Vagina (tissue), 2 donors: Measurements from ENCODE around the gene CFAP74. TPM values are rescaled to one million over a fixed set of nuclear protein-coding genes. Genes with fewer than 3 reads are reported as not detected.

ENCODE experiments used
- DNase-seq, 2 donors: peaks; one replicate each; pipeline ENCODE4 v3.0.0-alpha.2; 2017; ENCODE audit errors: extremely low spot score in 2 of 2
- H3K27ac ChIP-seq: fragments of 200-600 bp; sonication (generic); one replicate; pipeline ENCODE4 v1.5.1; 2019
- H3K27me3 ChIP-seq: fragments of 200-600 bp; sonication (generic); one replicate; pipeline ENCODE4 v1.5.1; 2019
- H3K36me3 ChIP-seq, 2 donors: fragments of 200-600 bp; sonication (generic); one replicate each; pipeline ENCODE4 v1.5.1; 2017 to 2019
- H3K4me1 ChIP-seq: fragments of 200-600 bp; sonication (generic); one replicate; pipeline ENCODE4 v1.5.1; 2019
- H3K4me3 ChIP-seq, 2 donors: fragments of 200-600 bp; sonication (generic); 1 replicate in 1 of 2; 2 replicates in 1 of 2; pipeline ENCODE4 v1.5.1; 2016 to 2019
- H3K9me3 ChIP-seq: fragments of 200-600 bp; sonication (generic); one replicate; pipeline ENCODE4 v1.5.1; 2019
- POLR2A ChIP-seq, 2 donors: fragments of 450-650 bp; IDR thresholded peaks; one replicate each; pipeline ENCODE4 v1.6.1; 2017; ENCODE audit warnings: antibody characterized with exemption in 2 of 2, mild to moderate bottlenecking in 2 of 2, moderate library complexity in 2 of 2
- POLR2AphosphoS5 ChIP-seq, 2 donors: sonication (generic); formaldehyde crosslinking; IDR thresholded peaks; one replicate each; pipeline ENCODE4 v1.9.0; 2017; ENCODE audit warnings: antibody characterized with exemption in 2 of 2, mild to moderate bottlenecking in 2 of 2, low read depth in 1 of 2; ENCODE audit not compliant: insufficient read depth in 1 of 2
- intact Hi-C: fragments of 100-400 bp; cut with DNase I; formaldehyde crosslinking; loops from one replicate; pipeline ENCODE4 v1.15.1; 2023
- total RNA-seq: library from RNA; depleted of rRNA; stranded (reverse); fragments of >200 nt; gene quantifications from one replicate; pipeline ENCODE4 v1.2.3, GENCODE V29; 2016
- TF ChIP-seq, protein P1 (sequence below), 3 experiments: fragments of 450-650 bp in 2 of 3; fragments of 200-600 bp in 1 of 3; sonication (generic) in 1 of 3; IDR thresholded peaks; one replicate each; pipeline ENCODE4 v1.5.1; 2017 to 2019; ENCODE audit warnings: antibody characterized with exemption in 3 of 3, mild to moderate bottlenecking in 2 of 3, moderate library complexity in 2 of 3

Gene CFAP74
- total RNA-seq, 1 donor from 2014 or later = not detected

- TF ChIP-seq POLR2A (IDR thresholded peaks at IDR 0.05) = no peak
- TF ChIP-seq, protein P1, sequence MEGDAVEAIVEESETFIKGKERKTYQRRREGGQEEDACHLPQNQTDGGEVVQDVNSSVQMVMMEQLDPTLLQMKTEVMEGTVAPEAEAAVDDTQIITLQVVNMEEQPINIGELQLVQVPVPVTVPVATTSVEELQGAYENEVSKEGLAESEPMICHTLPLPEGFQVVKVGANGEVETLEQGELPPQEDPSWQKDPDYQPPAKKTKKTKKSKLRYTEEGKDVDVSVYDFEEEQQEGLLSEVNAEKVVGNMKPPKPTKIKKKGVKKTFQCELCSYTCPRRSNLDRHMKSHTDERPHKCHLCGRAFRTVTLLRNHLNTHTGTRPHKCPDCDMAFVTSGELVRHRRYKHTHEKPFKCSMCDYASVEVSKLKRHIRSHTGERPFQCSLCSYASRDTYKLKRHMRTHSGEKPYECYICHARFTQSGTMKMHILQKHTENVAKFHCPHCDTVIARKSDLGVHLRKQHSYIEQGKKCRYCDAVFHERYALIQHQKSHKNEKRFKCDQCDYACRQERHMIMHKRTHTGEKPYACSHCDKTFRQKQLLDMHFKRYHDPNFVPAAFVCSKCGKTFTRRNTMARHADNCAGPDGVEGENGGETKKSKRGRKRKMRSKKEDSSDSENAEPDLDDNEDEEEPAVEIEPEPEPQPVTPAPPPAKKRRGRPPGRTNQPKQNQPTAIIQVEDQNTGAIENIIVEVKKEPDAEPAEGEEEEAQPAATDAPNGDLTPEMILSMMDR (IDR thresholded peaks at IDR 0.05) = no peak
- TF ChIP-seq POLR2AphosphoS5 (IDR thresholded peaks at IDR 0.05; ENCODE audit: insufficient read depth in 1 of 2, low read depth in 1 of 2) = no peak
- H3K27ac ChIP-seq = no peak overlapping the region
- H3K27me3 ChIP-seq = no peaks in the 10 kb centered on the region
- no peaks in the 10 kb centered on the region for H3K4me1 ChIP-seq
- H3K36me3 ChIP-seq = no peaks in the 10 kb centered on the region
- no peaks in the 10 kb centered on the region for H3K9me3 ChIP-seq
- H3K4me3 ChIP-seq = no peak overlapping the region
- no peak for DNase-seq
- intact Hi-C loops = no loop called here
Observed at GRCh38 chr1:1972976-1973715, 30.4 kb downstream of the CFAP74 start.

DNA sequence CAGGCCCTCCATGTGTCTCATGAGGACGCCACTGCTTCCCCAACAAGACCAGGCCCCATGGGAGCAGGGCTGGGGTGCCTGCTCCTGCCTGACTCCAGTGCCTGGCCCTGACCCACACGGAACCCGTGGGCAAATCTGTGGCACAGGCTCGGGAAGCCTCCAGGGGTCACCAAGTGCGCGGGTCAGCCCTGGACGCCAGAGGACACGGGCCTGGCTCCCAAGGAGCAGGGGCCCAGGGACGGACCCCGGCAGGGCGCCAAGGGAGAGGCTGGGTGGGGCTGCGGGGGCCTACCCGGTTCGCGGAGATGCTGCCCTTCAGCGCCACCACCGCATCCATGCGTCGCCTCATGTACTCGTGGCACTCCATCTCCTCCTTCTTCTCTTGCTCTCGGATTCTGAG, 31.9 kb downstream of the CFAP74 start:
- Histone ChIP-seq H3K4me1 (no peaks in the 10 kb centered on the region), H3K27ac (no peak overlapping the region), H3K9me3 (no peaks in the 10 kb centered on the region), H3K4me3 (no peak overlapping the region), H3K36me3 (no peaks in the 10 kb centered on the region), H3K27me3 (no peaks in the 10 kb centered on the region)
- TF ChIP-seq POLR2AphosphoS5 (IDR thresholded peaks at IDR 0.05; ENCODE audit: insufficient read depth in 1 of 2, low read depth in 1 of 2) (no peak), POLR2A (IDR thresholded peaks at IDR 0.05) (no peak)
- TF ChIP-seq, protein P1 (IDR thresholded peaks at IDR 0.05) = no peak
- DNase-seq = no peak
- intact Hi-C loops = no loop called here

- TF ChIP-seq POLR2AphosphoS5 (IDR thresholded peaks at IDR 0.05; ENCODE audit: insufficient read depth in 1 of 2, low read depth in 1 of 2) (no peak), POLR2A (IDR thresholded peaks at IDR 0.05) (no peak)
- TF ChIP-seq, protein P1 (IDR thresholded peaks at IDR 0.05) = no peak
- no peaks in the 10 kb centered on the region for H3K9me3 ChIP-seq
- no peaks in the 10 kb centered on the region for H3K4me1 ChIP-seq
- H3K27me3 ChIP-seq = no peaks in the 10 kb centered on the region
- no peak overlapping the region for H3K27ac ChIP-seq
- H3K4me3 ChIP-seq = no peak overlapping the region
- no peaks in the 10 kb centered on the region for H3K36me3 ChIP-seq
- DNase-seq = no peak
- intact Hi-C loops = no loop called here
Observed at GRCh38 chr1:1971017-1971416, 32.6 kb downstream of the CFAP74 start.

DNA sequence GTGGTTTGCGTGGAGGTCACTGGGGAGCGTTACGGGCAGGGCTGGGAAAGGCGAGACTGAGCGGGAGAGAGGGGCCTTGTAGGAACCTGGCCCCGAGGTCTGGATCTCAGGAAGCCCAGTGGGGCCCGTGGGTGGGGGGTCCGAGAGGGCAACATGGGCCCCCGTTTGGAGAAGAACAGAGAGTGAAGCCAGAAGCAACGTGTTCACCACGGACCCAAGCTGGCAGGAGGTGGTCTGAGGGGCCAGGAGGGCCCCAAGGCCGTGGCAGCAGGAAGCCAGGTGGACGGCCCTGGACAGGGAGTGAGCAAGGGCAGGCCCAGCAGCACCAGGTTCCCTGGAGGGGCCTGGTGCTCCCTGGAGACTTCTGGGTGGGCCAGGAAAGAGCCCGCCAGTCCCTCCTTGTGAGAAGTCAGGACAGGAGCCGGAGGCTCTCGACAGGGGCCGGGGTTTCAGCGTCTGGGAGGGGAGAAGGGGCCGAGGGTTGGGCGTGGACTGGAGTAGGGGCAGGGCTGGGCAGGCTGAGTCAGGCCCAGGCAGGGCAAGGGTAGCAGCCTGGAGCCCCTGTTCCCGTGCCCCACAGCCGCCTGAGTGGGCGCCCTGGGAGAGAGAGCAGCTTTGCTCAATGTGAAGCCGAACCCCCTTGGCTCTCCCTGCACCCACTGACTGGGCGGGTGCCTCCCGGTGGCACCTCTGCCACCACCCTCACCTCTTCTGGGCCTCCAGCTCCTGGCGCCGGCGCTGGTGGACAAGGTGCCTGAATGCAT, 33.5 kb downstream of the CFAP74 start:
- intact Hi-C loops = no loop called here

More for the DNA sequence above, 33.5 kb downstream of the CFAP74 start:
- no peak for DNase-seq
- TF ChIP-seq POLR2AphosphoS5 (IDR thresholded peaks at IDR 0.05; ENCODE audit: insufficient read depth in 1 of 2, low read depth in 1 of 2) = no peak
- TF ChIP-seq POLR2A (IDR thresholded peaks at IDR 0.05) = no peak
- TF ChIP-seq, protein P1 (IDR thresholded peaks at IDR 0.05) = no peak
- H3K27ac ChIP-seq = no peak overlapping the region
- no peaks in the 10 kb centered on the region for H3K36me3 ChIP-seq
- H3K4me1 ChIP-seq = no peaks in the 10 kb centered on the region
- no peak overlapping the region for H3K4me3 ChIP-seq
- no peaks in the 10 kb centered on the region for H3K27me3 ChIP-seq
- H3K9me3 ChIP-seq = no peaks in the 10 kb centered on the region
